Measurements from ENCODE around the gene DPYD. TPM values are rescaled to one million over a fixed set of nuclear protein-coding genes. Genes with fewer than 3 reads are reported as not detected.
"Not testable (repeated sequence)": the region's sequence is repeated elsewhere in the genome, so short reads cannot be mapped to it uniquely, and the experiment has no call there.

The DPYD gene
- polyA plus RNA-seq, 3 donors from 2014 or later = 23.0 to 35.9 (median 30.8) TPM

GRCh38 chr1:97231354-97231753 is 689.5 kb downstream of the DPYD start:
- not testable (repeated sequence) for H3K27me3 Mint-ChIP-seq (ENCODE audit: low read depth in 3 of 3); H3K27ac Mint-ChIP-seq; H3K9me3 Mint-ChIP-seq; DNase-seq; H3K4me3 Mint-ChIP-seq; H3K4me1 Mint-ChIP-seq
- H3K36me3 Mint-ChIP-seq = peaks cover 48 to 54% (median 49%) of the 10 kb centered on the region in 3 donors

- no peak overlapping the region for H3K4me3 Mint-ChIP-seq
- DNase-seq = no peak
- H3K9me3 Mint-ChIP-seq = no peaks in the 10 kb centered on the region
- H3K4me1 Mint-ChIP-seq = no peaks in the 10 kb centered on the region
- no peaks in the 10 kb centered on the region for H3K27me3 Mint-ChIP-seq (ENCODE audit: low read depth in 3 of 3)
- H3K36me3 Mint-ChIP-seq = peaks cover 0 to 12% (median 0%) of the 10 kb centered on the region in 3 donors
- H3K27ac Mint-ChIP-seq = no peak overlapping the region
Measured at GRCh38 chr1:97212671-97213070, 708.2 kb downstream of the DPYD start.

DNA sequence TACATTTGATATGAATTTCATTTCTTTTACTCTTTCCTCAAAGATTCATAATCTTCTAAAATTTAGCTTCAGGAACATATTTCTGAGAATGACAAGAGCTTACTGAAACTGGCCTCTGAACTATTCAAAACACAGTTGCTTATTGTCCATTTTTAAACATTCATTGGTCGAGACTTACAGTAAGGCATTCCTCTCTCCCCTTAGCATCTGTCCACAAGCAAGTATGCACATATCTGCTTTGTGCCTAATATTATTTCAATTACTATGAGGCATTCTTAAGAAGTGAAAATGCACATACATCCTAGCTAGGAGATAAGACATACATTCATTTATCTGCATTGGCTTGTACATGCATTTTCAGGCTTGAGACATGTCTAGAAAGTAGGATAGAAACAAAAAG is 710.5 kb downstream of the DPYD start:
- DNase-seq = no peak
- Mint-ChIP-seq H3K27me3 (ENCODE audit: low read depth in 3 of 3) (no peaks in the 10 kb centered on the region), H3K36me3 (peaks cover 0 to 5% (median 0%) of the 10 kb centered on the region in 3 donors)

DNA sequence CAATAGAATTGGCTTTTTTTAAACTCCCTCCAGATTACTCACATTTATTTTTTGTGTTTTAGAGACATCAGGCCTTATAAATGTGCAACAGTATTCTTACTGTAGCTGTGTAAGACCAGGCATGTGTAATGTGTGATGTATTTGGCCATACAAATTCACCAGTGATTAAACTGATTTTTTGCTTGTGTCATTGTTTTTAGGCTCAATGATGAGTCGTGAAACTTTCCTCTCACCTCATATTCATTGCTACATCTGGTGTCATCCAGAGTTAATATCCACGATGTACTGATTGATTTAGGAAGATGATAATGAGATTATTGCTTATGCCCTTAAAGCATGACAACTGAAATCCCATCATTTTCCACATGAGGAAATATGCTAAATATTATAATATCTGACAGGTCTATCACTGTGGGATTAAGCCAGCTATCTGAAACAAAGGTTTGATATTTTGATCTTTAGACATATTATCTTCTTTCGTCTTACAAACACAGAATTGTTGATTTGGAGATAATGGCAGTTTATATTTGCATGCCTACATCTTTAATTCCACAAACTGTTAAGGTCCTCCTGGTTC is 711.4 kb downstream of the DPYD start:
- no peak overlapping the region for H3K27ac Mint-ChIP-seq
- H3K4me3 Mint-ChIP-seq = no peak overlapping the region
- no peaks in the 10 kb centered on the region for H3K4me1 Mint-ChIP-seq
- no peaks in the 10 kb centered on the region for H3K27me3 Mint-ChIP-seq (ENCODE audit: low read depth in 3 of 3)
- no peak for DNase-seq
- H3K36me3 Mint-ChIP-seq = no peaks in the 10 kb centered on the region
- no peaks in the 10 kb centered on the region for H3K9me3 Mint-ChIP-seq

More for the DNA sequence above, 710.5 kb downstream of the DPYD start:
- Mint-ChIP-seq H3K4me1 (no peaks in the 10 kb centered on the region), H3K4me3 (no peak overlapping the region), H3K9me3 (no peaks in the 10 kb centered on the region), H3K27ac (no peak overlapping the region)

DNA sequence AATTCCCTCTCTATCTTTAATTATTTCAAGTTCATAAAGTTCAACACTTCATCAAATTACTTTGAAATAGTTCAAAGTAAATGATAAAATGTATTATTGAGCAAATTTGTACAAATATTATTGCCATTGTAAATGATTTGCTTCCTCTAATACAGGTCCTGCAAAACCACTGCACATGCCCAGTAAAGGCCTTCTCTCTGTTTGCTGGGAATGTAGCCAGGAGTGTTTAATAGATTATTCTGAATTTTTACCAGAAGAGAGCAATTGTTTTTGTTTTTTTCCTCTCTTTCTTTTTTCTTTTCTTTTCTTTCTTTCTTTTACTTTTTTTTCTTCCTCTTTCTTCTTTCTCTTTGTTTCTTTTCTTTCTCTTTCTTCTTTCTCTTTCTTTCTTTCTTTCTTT is 713.0 kb downstream of the DPYD start:
- Mint-ChIP-seq H3K4me3 (no peak overlapping the region), H3K27ac (no peak overlapping the region), H3K4me1 (peaks cover 0 to 3% of the 10 kb centered on the region in 2 donors), H3K36me3 (no peaks in the 10 kb centered on the region), H3K27me3 (ENCODE audit: low read depth in 3 of 3) (no peaks in the 10 kb centered on the region), H3K9me3 (no peaks in the 10 kb centered on the region)
- DNase-seq = no peak

DNA sequence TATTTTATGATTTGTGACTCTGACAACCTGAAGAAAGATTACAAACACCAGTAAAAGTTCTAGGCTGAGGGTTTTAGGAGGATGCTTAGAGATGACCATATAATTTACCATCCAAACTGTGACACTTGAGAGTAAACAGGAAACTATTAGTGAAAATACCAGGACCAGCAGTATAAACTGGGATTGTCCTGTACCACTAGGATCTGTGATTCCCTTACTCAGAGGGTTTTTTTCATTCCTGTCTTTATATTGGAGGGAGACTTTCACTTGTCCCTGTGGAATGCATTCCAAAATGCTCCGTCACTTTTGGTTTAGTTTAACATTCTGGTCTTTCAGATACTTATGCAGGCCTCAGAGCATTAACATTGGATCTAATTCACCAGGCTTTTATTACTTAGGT is 716.4 kb downstream of the DPYD start:
- peaks cover 0 to 3% of the 10 kb centered on the region in 2 donors for H3K4me1 Mint-ChIP-seq
- DNase-seq = no peak

DNA sequence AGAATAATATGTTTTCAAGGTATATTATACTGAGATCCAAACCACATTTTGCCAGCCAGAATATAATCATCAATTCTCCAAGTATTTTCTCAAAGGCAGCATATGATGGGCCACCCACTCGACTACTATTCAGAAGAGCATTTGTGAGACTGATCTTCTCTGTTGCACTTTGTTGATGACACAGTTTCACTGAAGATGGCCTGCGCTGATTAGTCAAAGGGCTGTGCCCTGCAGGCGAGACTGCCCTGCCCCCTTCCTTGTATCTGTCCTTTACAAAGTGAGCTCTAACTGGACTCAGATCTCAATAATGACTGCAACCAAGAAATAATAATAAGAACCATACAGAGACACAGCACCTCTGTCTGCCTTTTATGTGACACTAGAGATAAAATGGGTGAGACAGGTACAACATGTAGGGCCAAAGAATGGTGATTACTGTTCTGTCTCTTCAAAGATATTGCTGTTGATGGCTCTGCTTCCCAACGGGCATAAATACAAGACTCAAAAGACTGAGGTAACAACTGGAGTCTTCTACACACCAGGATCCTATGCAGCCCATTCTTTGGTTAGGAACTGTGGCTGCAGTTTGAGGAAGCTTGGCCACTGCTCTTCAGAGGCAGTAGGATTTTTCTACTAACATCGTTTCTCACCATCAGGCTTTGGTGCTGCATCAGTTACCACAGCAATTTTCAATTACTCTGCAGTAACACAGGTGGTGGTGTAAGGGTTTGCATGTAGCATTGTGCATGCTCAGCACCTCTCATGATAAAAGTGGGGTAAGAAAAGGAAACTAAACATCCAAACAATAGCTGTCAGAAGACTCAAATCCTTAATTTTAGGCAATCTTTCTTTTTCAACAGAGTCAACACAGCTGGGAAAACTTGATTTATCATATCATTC is 718.1 kb downstream of the DPYD start:
- peaks cover 0 to 2% (median 0%) of the 10 kb centered on the region in 3 donors for H3K36me3 Mint-ChIP-seq
- no peak for DNase-seq
- H3K4me3 Mint-ChIP-seq = no peak overlapping the region
- no peaks in the 10 kb centered on the region for H3K27me3 Mint-ChIP-seq (ENCODE audit: low read depth in 3 of 3)
- peaks cover 0 to 3% of the 10 kb centered on the region in 2 donors for H3K4me1 Mint-ChIP-seq
- no peak overlapping the region for H3K27ac Mint-ChIP-seq
- no peaks in the 10 kb centered on the region for H3K9me3 Mint-ChIP-seq

More for the DNA sequence above, 716.4 kb downstream of the DPYD start:
- Mint-ChIP-seq H3K27ac (no peak overlapping the region), H3K9me3 (no peaks in the 10 kb centered on the region), H3K4me3 (no peak overlapping the region), H3K27me3 (ENCODE audit: low read depth in 3 of 3) (no peaks in the 10 kb centered on the region), H3K36me3 (no peaks in the 10 kb centered on the region)

- no peak for DNase-seq
- no peak overlapping the region for H3K27ac Mint-ChIP-seq
- peaks cover 0 to 3% of the 10 kb centered on the region in 2 donors for H3K4me1 Mint-ChIP-seq
- no peaks in the 10 kb centered on the region for H3K9me3 Mint-ChIP-seq
- H3K36me3 Mint-ChIP-seq = peaks cover 0 to 5% (median 0%) of the 10 kb centered on the region in 3 donors
- H3K27me3 Mint-ChIP-seq (ENCODE audit: low read depth in 3 of 3) = no peaks in the 10 kb centered on the region
- H3K4me3 Mint-ChIP-seq = no peak overlapping the region
Measured at GRCh38 chr1:97201641-97202040, 719.2 kb downstream of the DPYD start.

- Mint-ChIP-seq H3K4me3 (no peak overlapping the region), H3K36me3 (peaks cover 0 to 8% (median 3%) of the 10 kb centered on the region in 3 donors), H3K27me3 (ENCODE audit: low read depth in 3 of 3) (peaks cover 0 to 2% (median 0%) of the 10 kb centered on the region in 3 donors), H3K27ac (no peak overlapping the region), H3K4me1 (peaks cover 0 to 3% of the 10 kb centered on the region in 2 donors), H3K9me3 (no peaks in the 10 kb centered on the region)
- DNase-seq = no peak
Measured at GRCh38 chr1:97200595-97200994, 720.2 kb downstream of the DPYD start.

- Mint-ChIP-seq H3K27me3 (ENCODE audit: low read depth in 3 of 3) (peaks cover 0 to 2% (median 0%) of the 10 kb centered on the region in 3 donors), H3K36me3 (peaks cover 19 to 26% (median 20%) of the 10 kb centered on the region in 3 donors), H3K27ac (no peak overlapping the region), H3K4me1 (no peaks in the 10 kb centered on the region), H3K9me3 (no peaks in the 10 kb centered on the region), H3K4me3 (no peak overlapping the region)
- DNase-seq = no peak
Measured at GRCh38 chr1:97196825-97197516, 723.9 kb downstream of the DPYD start.

GRCh38 chr1:97192872-97193572 is 727.8 kb downstream of the DPYD start:
- no peaks in the 10 kb centered on the region for H3K4me1 Mint-ChIP-seq
- H3K36me3 Mint-ChIP-seq = peaks cover 27 to 44% (median 39%) of the 10 kb centered on the region in 3 donors
- peak overlapping the region in 1 of 6 donors; percentile 8 for H3K27ac Mint-ChIP-seq
- no peaks in the 10 kb centered on the region for H3K9me3 Mint-ChIP-seq
- H3K27me3 Mint-ChIP-seq (ENCODE audit: low read depth in 3 of 3) = peaks cover 0 to 2% (median 0%) of the 10 kb centered on the region in 3 donors
- no peak for DNase-seq
- H3K4me3 Mint-ChIP-seq = no peak overlapping the region

DNA sequence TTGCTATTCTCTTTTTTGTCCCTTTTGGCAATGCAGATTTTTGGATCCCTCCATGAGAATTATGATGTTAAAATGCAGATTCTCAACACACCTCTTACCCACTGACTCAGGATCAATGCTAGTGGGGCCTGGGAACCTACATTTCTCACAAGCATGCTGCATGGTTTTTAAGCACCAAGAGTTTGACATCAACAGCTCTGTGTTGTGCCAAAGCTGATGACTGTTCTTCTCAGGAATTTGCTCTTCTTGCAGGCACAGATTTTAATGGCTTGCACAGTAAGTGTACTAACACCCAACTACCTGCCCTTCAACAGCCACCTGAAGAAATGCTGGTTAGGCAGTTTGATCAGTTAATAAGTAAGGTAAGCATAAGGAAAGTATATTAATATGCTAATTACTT is 730.5 kb downstream of the DPYD start:
- no peak for DNase-seq
- H3K36me3 Mint-ChIP-seq = peaks cover 18 to 54% (median 48%) of the 10 kb centered on the region in 3 donors
- H3K4me3 Mint-ChIP-seq = no peak overlapping the region
- no peaks in the 10 kb centered on the region for H3K4me1 Mint-ChIP-seq
- no peak overlapping the region for H3K27ac Mint-ChIP-seq
- H3K27me3 Mint-ChIP-seq (ENCODE audit: low read depth in 3 of 3) = peaks cover 0 to 3% (median 0%) of the 10 kb centered on the region in 3 donors
- no peaks in the 10 kb centered on the region for H3K9me3 Mint-ChIP-seq

- no peak for DNase-seq
- Mint-ChIP-seq H3K27ac (no peak overlapping the region), H3K4me3 (no peak overlapping the region), H3K4me1 (no peaks in the 10 kb centered on the region), H3K36me3 (peaks cover 8 to 39% (median 30%) of the 10 kb centered on the region in 3 donors), H3K9me3 (no peaks in the 10 kb centered on the region), H3K27me3 (ENCODE audit: low read depth in 3 of 3) (peaks cover 0 to 3% (median 0%) of the 10 kb centered on the region in 3 donors)
Measured at GRCh38 chr1:97186381-97186780, 734.5 kb downstream of the DPYD start.

Measured in immature natural killer cell (primary cell).